Non-pigmented ciliary epithelial cell (primary cell): ENCODE results near the gene C8G.

Source experiments
- DNase-seq: peaks from one replicate; pipeline ENCODE4 v3.0.0-alpha.2; 2010; ENCODE audit warnings: low read depth

Gene C8G

DNA sequence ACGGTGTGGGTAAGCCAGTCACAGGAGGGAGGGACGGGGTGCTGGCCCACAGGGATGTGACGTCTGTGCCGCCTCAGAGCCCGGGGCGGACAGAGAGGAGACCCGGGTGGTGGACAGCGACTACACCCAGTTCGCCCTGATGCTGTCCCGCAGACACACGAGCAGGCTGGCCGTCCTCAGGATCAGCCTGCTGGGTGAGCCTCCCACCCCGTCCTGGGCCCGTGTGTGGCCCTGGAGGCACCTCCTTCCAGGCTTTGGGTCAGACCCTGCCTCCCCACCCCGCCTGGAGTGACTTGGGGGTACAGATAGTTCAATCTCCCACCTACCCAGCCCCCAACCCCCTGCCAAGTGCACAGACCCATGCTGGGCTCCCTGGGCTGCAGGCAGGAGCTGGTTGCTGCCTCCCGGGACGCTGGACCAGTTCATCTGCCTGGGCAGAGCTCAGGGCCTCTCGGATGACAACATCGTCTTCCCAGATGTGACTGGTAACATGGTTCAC is 8.8 kb downstream of the C8G start:
- no peak for DNase-seq

DNA sequence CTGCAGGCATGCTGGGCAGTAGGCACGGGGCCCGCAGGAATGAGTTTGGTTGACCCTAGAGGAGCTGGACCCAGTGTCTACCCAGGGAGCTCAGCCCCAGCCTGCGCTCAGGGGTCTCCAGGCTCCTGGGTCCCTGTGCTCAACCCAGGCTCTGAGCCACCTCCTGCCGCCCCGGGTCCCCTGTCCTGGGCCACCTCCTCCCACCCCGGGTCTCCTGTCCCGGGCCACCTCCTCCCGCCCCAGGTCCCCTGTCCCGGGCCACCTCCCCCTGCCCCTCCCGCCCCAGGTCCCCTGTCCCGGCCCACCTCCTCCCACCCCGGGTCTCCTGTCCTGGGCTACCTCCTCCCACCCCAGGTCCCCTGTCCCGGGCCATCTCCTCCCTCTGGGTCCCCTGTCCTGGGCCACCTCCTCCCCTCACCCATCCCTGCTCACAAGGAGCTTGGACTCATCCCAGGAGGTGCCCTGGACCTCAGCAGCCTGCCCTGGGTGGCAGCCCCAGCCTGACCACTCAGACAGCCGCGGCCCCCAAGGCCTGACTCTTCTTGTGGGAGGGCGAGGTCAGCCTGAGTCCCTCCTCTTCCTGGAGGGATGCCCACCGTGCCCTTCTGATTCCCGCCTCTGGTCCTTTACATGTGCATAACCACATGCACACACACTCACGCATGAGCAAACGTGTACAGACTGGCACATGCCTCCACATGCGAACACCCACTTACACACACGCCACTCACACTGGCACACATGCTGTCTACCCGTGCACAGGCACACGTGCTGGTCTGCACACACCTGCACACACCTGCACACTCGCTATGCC is 9.4 kb downstream of the C8G start:
- DNase-seq: no peak

DNA sequence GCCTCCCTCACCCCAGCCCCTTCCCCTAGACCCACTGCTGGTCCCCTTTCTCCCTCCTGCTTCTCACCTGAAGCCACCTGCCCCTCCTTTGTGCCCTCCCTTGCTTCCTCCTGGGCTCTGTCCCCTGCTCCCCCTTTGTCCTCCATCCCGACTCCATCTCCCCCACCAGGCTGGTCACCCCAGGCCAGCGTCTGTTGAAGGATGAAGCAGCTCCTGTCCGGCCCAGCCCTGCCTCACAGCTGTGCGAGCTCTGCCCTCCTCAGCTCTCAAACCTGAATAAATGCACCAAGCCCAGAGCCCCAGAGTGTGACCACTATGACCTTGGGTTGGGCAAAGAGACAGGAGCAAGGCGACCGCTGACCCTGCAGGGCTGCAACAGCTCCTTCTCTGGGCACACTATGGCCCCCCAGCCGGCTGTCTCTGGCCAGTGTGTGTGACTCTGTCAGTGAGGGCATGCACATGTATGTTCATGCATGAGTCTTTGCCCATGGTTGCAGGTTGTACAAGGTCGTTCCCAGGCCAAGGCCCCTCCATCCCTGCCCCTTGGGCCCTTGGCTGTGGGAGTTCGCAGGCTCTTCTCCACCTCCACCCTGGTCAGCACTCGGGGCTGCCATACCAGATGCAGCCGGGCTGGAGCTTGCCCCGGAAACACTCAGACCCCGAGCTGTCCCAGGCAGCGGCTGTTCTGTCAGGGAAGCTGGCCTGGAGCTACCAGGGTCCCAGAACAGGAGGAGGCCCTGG is 10.3 kb downstream of the C8G start:
- no peak for DNase-seq

DNA sequence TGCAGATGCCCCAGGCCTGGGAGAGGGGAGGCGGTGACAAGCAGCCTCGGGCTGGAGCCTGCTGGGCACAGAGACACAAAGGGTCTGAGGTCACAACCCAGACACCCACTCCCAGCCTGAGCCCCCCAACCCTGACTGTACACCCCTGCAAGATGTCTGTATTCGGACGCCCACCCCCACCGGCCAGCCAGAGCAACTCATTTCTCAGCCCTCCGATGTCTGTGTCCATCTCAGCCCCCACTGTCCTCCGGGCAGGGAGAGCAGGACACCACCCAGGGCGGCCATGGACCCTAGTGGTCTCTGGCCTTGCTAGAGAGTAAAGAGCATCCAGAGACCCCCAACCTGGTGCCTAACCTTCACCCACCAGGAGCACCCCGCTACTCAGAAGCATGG is 10.9 kb downstream of the C8G start:
- DNase-seq: no peak

DNA sequence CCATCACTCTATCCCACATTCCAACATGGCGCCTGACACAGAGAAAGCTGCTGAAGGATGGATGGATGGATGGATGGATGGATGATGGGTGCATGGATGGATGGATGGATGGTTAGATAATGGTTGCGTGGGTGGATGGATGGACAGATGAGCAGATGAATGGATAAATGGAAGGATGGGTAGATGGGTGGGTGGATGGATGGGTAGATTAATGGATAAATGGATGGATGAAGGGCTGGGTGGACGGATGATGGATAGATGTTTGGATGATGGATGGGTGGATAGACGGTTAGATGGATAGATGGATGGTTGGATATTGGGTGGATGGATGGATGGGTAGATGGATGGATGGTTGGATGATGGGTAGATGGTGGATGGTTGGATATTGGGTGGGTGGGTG is 11.6 kb downstream of the C8G start:
- DNase-seq: no peak

DNA sequence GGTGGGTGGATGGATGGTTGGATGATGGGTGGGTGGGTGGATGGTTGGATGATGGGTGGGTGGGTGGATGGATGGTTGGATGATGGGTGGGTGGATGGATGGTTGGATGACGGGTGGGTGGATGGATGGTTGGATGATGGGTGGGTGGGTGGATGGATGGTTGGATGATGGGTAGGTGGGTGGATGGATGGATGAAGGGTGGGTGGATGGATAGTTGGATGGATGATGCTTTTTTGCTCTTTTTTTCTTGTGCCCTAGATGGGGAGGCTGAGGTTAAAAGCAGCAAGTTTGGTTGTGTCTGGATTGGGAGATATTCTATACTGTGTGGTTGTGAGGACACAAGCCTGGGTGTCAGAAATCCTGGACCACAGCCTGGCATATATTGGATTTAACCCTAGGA is 12.4 kb downstream of the C8G start:
- no peak for DNase-seq

DNA sequence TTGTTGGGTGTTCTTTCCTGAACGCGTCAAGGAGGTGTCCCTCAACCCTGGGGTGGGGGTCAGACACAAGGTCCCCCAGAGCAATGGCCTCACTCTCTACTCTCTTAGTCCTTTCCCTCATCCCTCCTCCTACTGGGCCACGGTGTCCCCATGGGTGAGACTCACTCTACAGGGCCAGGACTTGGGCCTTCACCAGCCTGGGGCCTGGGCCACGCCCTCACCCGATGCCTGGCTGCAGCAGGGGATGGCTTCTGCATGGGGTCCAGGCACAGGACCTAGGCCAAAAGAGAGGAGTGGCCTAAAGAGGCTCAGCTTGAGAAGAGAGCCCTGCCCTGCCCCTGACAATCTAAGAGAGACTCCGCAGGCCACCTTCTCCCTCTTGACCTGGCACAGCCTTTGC is 12.9 kb downstream of the C8G start:
- no peak for DNase-seq

DNA sequence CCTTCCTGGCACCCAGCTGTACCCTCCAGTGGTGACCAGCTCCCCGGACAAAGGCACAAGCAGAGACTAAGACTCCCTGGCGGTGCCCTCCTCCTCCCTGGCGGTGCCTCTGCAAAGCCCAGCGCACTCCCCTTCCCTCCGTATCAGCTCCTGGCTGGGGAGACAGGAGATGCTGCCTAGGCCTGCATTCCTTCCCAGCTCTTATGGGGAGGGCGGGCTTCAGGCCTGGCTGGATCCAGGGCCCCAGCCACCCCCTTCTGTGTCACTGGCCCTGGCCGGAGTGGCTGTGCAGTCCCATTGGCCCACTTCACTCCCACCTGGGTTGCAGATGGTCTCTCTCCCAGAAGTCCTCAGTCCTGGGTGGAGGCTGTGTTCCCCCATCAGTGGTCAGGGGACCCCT is 13.4 kb downstream of the C8G start:
- DNase-seq: no peak

DNA sequence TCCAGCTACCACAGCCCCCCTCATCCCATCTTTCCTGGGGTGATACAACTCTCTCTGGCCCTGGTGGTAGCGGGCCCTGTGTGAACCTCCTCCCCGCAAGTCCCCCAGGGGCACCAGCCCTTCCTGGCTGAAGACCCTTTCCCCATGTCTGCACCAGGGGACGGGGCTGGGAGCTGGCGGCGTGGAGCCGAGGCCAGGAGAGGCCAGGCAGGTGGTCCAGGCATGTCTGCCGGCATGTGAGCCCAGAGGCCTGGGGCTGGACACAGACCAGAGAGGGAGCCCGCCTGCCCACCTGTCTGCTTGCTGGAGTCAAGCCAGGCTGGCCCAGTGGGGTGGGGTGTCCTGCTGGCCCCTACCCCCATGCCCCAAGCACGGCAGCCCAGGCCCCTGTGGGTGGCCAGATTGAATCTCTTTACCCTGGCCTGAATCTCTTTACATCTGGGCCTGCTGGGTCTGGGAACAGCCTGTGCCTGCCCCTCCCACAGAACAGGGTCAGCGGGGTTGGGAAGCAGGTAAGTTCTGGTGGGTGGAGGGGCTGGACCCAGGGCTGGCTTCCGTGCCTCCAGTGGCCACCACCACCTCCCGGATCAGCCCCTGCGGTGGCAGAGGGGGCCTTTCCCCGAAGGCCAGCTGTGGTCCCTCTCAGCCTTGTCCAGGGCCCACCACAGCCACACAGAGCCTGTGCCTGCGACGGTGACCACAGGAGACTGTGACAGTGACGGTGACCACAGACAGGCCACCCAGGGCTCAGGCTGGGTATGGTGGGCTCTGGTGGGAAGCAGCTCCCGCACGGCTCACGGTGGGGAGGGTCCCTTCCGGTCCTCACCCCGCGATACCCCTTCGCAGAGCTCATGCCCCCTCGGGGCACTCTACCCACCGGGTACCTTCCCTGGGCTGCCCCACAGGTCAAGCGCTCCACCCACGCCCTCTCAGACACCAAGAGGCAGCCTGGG is 14.1 kb downstream of the C8G start:
- no peak for DNase-seq

DNA sequence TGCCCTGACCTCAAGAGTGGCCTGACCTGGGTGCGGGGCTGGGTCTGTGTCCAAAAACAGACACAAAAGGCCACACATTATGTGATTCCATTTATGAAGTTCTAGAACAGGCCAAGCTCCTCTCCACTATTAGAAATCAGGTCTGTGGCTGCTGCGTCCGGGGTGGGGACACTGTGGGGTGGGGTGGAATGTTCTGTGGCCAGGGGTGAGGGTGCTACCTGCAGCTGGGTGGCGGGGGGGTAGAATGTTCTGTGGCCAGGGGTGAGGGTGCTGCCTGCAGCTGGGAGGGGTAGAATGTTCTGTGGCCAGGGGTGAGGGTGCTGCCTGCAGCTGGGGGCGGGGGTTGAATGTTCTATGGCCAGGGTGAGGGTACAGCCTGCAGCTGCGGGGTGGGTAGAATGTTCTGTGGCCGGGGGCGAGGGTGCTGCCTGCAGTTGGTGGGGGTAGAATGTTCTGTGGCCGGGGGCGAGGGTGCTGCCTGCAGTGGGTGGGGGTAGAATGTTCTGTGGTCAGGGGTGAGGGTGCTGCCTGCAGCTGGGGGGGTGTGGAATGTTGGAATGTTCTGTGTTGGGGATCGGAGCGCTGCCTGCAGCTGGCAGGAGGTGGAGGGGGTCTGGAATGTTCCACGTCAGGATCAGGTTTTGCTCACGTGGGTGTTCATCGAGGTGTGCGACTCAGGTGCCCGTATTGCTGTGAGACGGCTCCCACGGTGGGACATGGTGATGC is 15.3 kb downstream of the C8G start:
- DNase-seq: no peak

DNA sequence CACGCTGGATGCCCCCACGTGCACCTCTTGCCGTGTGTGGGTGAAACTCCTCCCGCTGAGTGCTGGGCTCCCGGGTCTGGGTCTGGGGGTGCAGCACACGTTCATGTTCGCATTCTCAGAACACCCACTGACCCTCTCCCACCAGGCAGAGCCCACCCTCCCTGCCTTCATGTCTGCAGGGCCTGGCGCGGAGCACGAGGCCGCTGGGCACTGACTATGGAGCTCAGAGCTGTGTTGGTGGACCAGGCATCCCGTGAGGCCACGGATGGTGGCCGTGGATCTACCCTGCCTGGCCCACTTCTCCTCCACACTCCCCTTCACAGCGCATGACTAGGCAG is 15.9 kb downstream of the C8G start:
- no peak for DNase-seq

DNA sequence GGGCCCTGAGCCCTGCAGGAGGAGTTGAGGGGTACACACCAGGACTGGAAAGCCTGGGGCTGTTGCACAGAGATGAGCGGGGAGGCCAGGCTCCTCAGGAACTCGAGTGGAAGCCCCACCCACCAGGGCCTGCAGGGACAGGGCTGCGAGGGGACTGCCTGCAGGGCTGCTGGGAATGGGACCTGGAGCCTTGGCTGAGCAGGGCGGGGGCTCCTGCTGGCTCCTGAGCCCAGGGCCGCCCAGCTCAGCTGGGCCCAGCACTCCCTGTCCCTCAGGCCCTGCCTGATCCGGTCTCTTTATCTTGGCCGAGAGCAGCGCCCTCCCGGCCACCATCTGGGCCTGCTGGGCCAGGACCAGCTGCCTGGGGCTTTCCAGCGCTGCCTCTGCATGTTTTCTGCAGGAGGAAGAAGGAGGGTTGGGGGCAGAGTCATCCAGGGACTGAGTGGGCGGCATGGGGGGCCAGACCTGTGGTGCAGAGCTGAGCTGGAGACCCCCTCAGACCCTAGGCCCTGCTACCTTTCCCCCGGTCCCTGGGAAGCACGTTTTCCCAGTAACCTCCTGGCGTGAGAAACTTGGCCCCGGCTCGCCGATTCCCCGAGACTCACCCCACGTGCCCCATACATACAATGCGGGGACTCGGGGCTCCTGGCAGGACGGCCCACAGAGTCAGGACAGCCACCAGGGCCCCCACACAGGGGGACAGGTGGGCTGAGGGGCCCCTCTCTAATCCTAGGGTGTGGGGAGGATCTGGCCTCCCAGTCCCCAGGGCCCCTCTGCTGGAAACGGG is 16.4 kb downstream of the C8G start:
- DNase-seq: no peak

DNA sequence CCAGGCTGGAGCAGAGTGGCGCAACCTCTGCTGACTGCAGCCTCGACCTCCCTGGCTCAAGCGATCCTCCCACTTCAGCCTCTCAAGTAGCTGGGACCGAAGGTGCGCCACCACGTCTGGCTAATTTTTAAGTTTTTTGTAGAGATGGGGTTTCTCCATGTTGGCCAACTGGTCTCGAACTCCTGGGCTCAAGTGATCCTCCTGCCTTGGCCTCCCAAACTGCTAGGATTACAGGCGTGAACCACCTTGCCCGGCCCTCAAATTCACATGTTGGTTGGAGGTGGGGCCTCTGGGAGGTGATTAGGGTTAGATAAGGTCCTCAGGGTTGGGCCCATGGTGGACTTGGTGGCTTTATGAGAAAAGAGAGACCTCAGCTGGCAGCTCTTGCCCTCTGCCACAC is 17.1 kb downstream of the C8G start:
- no peak for DNase-seq

DNA sequence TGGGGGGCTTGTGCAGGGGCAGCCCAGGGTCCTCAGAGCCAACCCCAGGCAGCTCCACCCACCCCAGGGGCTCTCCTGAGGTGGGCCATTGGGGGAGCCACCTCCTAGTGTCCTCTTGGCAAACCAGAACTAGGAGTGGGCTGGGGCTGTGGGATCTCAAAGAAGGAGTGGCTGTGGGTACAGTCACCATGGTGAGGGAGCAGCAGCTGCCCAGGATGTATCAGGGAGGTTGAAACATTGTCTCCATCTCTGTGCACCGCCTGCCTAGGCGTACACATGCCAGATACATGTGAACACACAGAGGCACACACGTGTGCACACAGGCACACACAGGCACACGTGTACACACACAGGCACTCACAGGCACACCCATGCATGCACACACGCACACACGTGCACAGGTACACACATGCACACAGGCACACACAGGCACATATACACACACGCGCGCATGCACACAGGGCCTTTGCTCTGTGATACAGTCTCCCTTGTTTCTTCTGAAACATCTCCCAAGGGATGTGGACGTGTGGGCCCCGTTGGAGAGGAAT is 17.7 kb downstream of the C8G start:
- DNase-seq: no peak

DNA sequence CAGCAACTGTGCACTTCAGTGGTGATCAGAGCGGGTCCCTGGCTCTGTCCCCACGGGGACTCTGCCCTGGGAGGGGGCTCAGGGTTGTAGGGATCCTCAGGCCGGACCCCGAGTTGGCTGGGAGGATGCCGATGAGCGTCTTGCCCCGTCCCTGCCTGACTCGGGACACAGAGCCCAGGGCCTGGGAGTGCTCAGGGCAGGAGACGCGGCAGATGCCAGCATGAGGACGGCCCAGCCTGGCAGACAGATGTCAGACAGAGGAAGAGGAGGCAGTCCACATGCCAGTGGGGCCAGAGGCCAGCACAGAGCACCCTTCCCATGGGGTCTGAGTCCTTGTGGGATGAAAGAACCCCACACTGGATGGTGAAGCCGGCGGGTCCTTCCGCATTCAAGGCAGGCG is 18.3 kb downstream of the C8G start:
- DNase-seq: no peak

DNA sequence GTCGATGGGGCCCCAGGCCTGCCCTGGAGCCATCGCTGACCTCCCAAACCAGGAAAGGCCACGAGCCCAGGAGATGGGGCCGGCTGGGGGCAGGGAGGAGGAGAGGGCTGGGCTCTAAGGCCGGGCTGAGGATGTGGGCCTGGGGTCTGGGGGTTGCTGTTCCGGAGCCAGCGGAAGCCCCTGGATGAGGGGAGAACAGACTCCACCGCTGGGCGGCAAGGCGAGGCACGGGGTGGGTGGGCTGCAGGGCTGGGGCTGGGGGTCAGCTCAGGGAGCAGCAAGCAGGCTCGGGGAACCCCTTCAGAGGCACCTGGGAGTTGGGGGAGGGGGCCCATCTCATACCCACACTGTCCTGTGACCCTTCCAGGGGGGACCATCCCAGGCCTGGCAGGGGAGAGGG is 18.7 kb downstream of the C8G start:
- no peak for DNase-seq

DNA sequence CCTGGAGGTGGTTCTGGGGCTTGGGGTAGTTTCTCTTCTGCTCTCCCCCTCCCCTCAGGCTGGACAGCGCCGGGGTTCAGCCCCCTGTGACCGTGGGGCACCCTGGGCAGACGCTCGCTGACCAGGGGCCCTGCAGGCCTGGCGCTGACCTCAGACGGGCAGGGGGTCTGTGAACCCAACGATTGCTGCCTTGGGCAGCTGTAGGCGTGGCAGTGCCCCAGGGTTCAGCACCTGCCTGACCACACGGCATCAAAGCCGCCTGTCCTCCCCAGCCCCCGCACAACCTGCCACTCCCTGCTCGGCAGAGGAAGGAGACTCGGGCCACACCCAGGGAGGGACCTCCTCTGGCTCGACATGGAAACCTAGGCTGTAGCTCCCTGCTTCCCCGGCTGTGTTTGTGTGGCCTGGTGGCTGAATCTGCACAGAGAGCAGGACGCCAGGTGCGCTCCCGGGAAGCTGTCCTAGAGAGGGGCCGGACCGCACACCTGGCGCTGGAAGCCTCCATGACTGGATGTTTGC is 19.2 kb downstream of the C8G start:
- no peak for DNase-seq

DNA sequence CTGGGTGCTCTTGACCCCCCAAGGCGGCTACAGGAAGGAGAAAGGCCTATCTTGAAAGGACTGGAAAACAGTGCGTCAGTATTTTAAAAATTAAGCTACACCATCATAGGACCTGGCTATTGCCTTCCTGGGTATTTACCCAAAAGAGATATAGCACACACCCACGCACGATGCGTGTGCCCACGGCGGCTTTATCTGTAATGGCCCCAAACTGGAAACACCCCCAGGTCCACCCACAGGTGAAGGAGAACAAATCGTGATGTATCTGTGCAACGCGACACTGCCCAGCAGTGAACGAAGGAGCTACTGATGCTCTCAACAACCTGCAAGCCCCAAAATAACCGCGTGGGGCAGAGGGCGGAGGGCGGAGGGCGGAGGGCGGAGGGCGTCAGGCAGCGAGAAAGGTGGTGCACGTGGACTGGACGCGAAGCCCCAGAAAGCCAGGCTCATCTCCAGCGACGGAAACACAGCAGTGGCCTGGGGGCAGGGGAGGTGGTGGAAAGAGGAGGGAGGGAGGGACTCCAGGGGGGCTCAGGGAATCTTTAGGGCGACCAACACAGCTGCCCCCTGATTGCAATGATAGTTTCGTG is 19.9 kb downstream of the C8G start:
- DNase-seq: no peak

DNA sequence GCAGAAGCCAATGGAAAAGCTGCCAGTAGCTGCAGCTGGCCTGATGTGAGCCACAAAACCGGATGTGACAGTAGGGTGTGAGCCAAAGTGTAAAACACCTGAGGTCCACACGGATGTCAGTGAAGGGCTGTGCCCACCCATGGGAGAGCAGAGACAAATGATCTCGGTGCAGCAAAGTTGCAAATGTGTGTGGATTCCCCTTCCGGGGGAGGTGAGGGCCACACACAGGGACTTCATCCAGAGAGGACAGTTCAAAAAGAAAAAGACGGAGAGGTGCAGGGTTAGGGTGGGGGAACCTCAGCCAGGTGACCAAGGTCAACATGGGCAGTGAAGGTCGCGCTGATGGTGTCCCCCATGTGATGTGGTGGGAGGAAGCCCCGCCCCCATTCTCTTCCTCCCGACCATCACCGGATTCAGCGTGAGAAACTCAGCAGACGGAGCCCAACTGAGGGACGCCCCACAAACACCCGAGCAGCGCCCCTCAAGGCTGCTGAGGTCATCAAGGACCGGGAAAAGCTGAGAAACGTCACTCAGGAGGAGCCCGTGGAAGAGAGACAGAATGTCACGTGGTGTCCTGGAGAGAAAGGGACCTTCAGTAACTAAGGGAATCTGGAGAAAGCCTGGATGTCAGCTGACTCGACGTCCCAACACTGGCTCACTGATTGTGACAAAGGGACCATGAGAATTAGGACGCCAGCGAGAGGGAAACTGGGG is 20.9 kb downstream of the C8G start:
- no peak for DNase-seq
